SK-N-MC (cell line): ENCODE data around the gene CELF2.

Experiments used
- EZH2 ChIP-seq: fragments of 200-600 bp; sonication (generic); IDR thresholded peaks from one replicate; pipeline ENCODE4 v1.6.1; 2017; ENCODE audit warnings: antibody characterized with exemption
- POLR2AphosphoS5 ChIP-seq: IDR thresholded peaks from 2 replicates; pipeline ENCODE4 v1.6.1; 2012; ENCODE audit warnings: mild to moderate bottlenecking, low read depth, low read length, borderline replicate concordance

GRCh38 chr10:11263767-11264166, 246.1 kb downstream of the CELF2 start:
- TF ChIP-seq POLR2AphosphoS5 (no peak), EZH2 (no peak)
